ENCODE data around the gene DPP7. TPM values are rescaled to one million over a fixed set of nuclear protein-coding genes. Genes with fewer than 3 reads are reported as not detected.

Gene DPP7
- total and polyA plus RNA-seq, 2 of the 4 experiments (the other 2 are of a cell fraction), result 14.9 to 76.4 TPM

GRCh38 chr9:137143459-137143858 is 28.9 kb upstream of the DPP7 start:
- in situ Hi-C loops (cut with MboI; ENCODE audit: low sequenced_read_pairs) (no loop called here), dilution Hi-C loops (cut with HindIII; ENCODE audit: low sequenced_read_pairs, unreplicated experiment) (no loop called here), intact Hi-C loops (cut with micrococcal nuclease) (no loop called here)
- H4K91ac ChIP-seq (ENCODE audit: insufficient read depth, low read depth, low read length), result no peak overlapping the region
- no peak overlapping the region for H3K4me2 ChIP-seq (ENCODE audit: low read depth, low read length)
- H3K9ac ChIP-seq (ENCODE audit: low read depth, low read length), result no peak overlapping the region
- no peak overlapping the region for H3K27ac ChIP-seq (ENCODE audit: insufficient read depth, low read length)
- no peak overlapping the region for H3K4ac ChIP-seq (ENCODE audit: low read depth, low read length)
- H3K23ac ChIP-seq (ENCODE audit: low read depth, low read length), result no peak overlapping the region
- no peak overlapping the region for H2BK15ac ChIP-seq (ENCODE audit: low read depth, low read length)
- H3K14ac ChIP-seq (replicated peaks; ENCODE audit: low read depth, low read length), result no peak overlapping the region
- no peak overlapping the region for H2AFZ ChIP-seq (replicated peaks; ENCODE audit: low read length, poor library complexity)
- no peak overlapping the region for H2BK120ac ChIP-seq (ENCODE audit: low read depth, low read length)
- no TSS peak for BruUV-seq (replicated peaks)
- no peak overlapping the region for H4K5ac ChIP-seq (ENCODE audit: low read depth, low read length)
- peaks cover 47% of the 10 kb centered on the region for H3K27me3 ChIP-seq (ENCODE audit: control insufficient read depth, insufficient read depth, low read length)
- peaks cover 8% of the 10 kb centered on the region; the same call in 1 of the 2 replicates for H3K9me1 ChIP-seq (ENCODE audit: insufficient read depth, low read length)
- no CpG with 5 or more reads among the region's 4 CpGs for WGBS, 2 experiments (ENCODE audit: extremely low coverage in 2 of 2, insufficient read length in 1 of 2)
- no peaks in the 10 kb centered on the region for H3K9me3 ChIP-seq (ENCODE audit: control insufficient read depth, insufficient read depth, low read length)
- H2BK5ac ChIP-seq (ENCODE audit: low read depth, low read length, poor library complexity, severe bottlenecking), result no peak overlapping the region
- no peak for TF ChIP-seq CEBPB (IDR thresholded peaks at IDR 0.05; ENCODE audit: low read depth, low read length)
- no peak for TF ChIP-seq CTCF (conservative IDR thresholded peaks at IDR 0.05; ENCODE audit: low read depth, low read length)
- TF ChIP-seq RCOR1 (IDR thresholded peaks at IDR 0.05; ENCODE audit: insufficient replicate concordance, low read length), result no peak
- no peak for TF ChIP-seq MAFK (IDR thresholded peaks at IDR 0.05; ENCODE audit: low read depth, low read length)
- no peak for TF ChIP-seq POLR2A (IDR thresholded peaks at IDR 0.05; ENCODE audit: low read depth, low read length)
- no peak for TF ChIP-seq BHLHE40 (IDR thresholded peaks at IDR 0.05; ENCODE audit: low read depth, low read length)
- no peak for TF ChIP-seq ELK1 (IDR thresholded peaks at IDR 0.05; ENCODE audit: borderline replicate concordance, low read depth, low read length)
- TF ChIP-seq RFX5 (IDR thresholded peaks at IDR 0.05; ENCODE audit: low read depth, low read length), result no peak
- no peak for TF ChIP-seq RAD21 (IDR thresholded peaks at IDR 0.05; ENCODE audit: low read length)
- TF ChIP-seq MAZ (IDR thresholded peaks at IDR 0.05; ENCODE audit: borderline replicate concordance, low read depth, low read length), result no peak
- TF ChIP-seq NFE2L2 (IDR thresholded peaks at IDR 0.05; ENCODE audit: low read depth, low read length), result no peak
- TF ChIP-seq MXI1 (IDR thresholded peaks at IDR 0.05; ENCODE audit: borderline replicate concordance, low read depth, low read length), result no peak
- TF ChIP-seq FOS (IDR thresholded peaks at IDR 0.05; ENCODE audit: low read depth, low read length), result no peak
- ATAC-seq (ENCODE audit: low read depth) (no peak), DNase-seq (no peak)
- no peak overlapping the region for H4K8ac ChIP-seq (ENCODE audit: low read depth in 2 of 2, low read length in 2 of 2)
- POLR2A ChIA-PET (ENCODE audit: unreplicated experiment), result no interaction called here
- H3K79me1 ChIP-seq (ENCODE audit: low read depth in 1 of 2, low read length in 2 of 2), result no peaks in the 10 kb centered on the region
- CTCF ChIA-PET, result interaction anchor here (0.6 kb wide), 1 partner anchor 16 kb away, joined by 4 read pairs; no protein-coding TSS in a partner anchor
- no peak overlapping the region for H3K18ac ChIP-seq (ENCODE audit: low read depth, low read length)
- no peak overlapping the region for H3K4me3 ChIP-seq (ENCODE audit: insufficient read depth, low read depth, low read length)
- no peak overlapping the region for H3K56ac ChIP-seq (ENCODE audit: extremely low read depth, insufficient read depth, low read length)
- no peak overlapping the region for H2AK5ac ChIP-seq (ENCODE audit: low read depth, low read length)
- no peaks in the 10 kb centered on the region; the same call in 1 of the 2 replicates for H3K4me1 ChIP-seq (ENCODE audit: control insufficient read depth, insufficient read depth, low read length)
- H2AK9ac ChIP-seq (replicated peaks; ENCODE audit: low read depth, low read length, poor library complexity), result no peak overlapping the region
- no peak overlapping the region for H2BK20ac ChIP-seq (ENCODE audit: low read depth, low read length)
- H3K36me3 ChIP-seq (ENCODE audit: control insufficient read depth, insufficient read depth, low read length), result no peaks in the 10 kb centered on the region
- no peaks in the 10 kb centered on the region; the same call in 1 of the 2 replicates for H4K20me1 ChIP-seq (ENCODE audit: insufficient read depth, low read length)

All from IMR-90 (cell line).